HepG2 (cell line): Measurements from ENCODE around the gene ECPAS. TPM values are rescaled to one million over a fixed set of nuclear protein-coding genes. Genes with fewer than 3 reads are reported as not detected.

Experiments used
- ATAC-seq: fragments of 200-7000 bp; cut with Tn5 transposase; 3 replicates; pipeline ENCODE4 v1.9.1; 2020; ENCODE audit warnings: mild to moderate bottlenecking, moderate library complexity
- BruUV-seq: library from RNA; stranded (reverse); fragments of 400-500 nt; replicated peaks from 2 replicates; lab custom pipeline; 2021; lab: Mats Ljungman, UMichigan
- CTCF ChIA-PET: fragments of 300-600 bp; formaldehyde crosslinking; extraction: SDS; loops from one replicate; lab custom pipeline; 2021; ENCODE audit warnings: low total read pairs, inconsistent platforms, low intra/inter-chr PET ratio; lab: Yijun Ruan, JAX
- POLR2A ChIA-PET: fragments of 350-600 bp; sonication (Branson Sonifier 250); formaldehyde crosslinking; loops from one replicate; lab custom pipeline; 2020; ENCODE audit warnings: antibody characterized with exemption, inconsistent platforms; lab: Yijun Ruan, JAX
- DNase-seq: peaks from one replicate; pipeline ENCODE4 v3.0.0-alpha.2; 2015; ENCODE audit warnings: low spot score
- FAIRE-seq: peaks from 3 replicates; lab custom pipeline; 2011; peaks lifted over from hg19 to GRCh38; lab: Jason Lieb, UNC
- H2AFZ ChIP-seq: one replicate; pipeline ENCODE4 v1.6.1; 2011; ENCODE audit warnings: low read length, inconsistent platforms
- H3K27ac ChIP-seq: fragments of 300-600 bp; 3 replicates; pipeline ENCODE4 v1.8.0; 2011; ENCODE audit warnings: mixed run types, mild to moderate bottlenecking, mixed read lengths, low read length, inconsistent platforms; ENCODE audit not compliant: insufficient read depth; ENCODE audit errors: extremely low read length
- H3K27me3 ChIP-seq, 2 experiments: fragments of 200-600 bp in 1 of 2; 2 replicates in 1 of 2; 3 replicates in 1 of 2; pipeline versions ENCODE4 v1.6.0 to v1.8.0; 2011; ENCODE audit warnings: low read length in 2 of 2, mild to moderate bottlenecking in 2 of 2, moderate library complexity in 2 of 2, inconsistent platforms in 1 of 2; ENCODE audit not compliant: insufficient read depth in 2 of 2, control insufficient read depth in 1 of 2
- H3K36me3 ChIP-seq, 2 experiments: fragments of 200-600 bp in 1 of 2; replicated peaks in 1 of 2; 2 replicates in 1 of 2; 3 replicates in 1 of 2; pipeline versions ENCODE4 v1.5.1 to v1.8.0; 2011; ENCODE audit warnings: low read length in 2 of 2, inconsistent platforms in 1 of 2; ENCODE audit not compliant: insufficient read depth in 2 of 2, control insufficient read depth in 1 of 2
- H3K4me1 ChIP-seq: 2 replicates; pipeline ENCODE4 v1.5.1; 2012; ENCODE audit warnings: low read length, inconsistent platforms; ENCODE audit not compliant: insufficient read depth
- H3K4me2 ChIP-seq: 2 replicates; pipeline ENCODE4 v1.6.0; 2011; ENCODE audit warnings: low read depth, low read length, inconsistent platforms
- H3K4me3 ChIP-seq, 3 experiments: fragments of 200-600 bp in 1 of 3; sonication (generic), shearing (Covaris generic) in 1 of 3; replicated peaks in 1 of 3; 2 replicates each; pipeline ENCODE4 v1.5.1; 2011 to 2016; ENCODE audit warnings: low read length in 3 of 3, inconsistent platforms in 2 of 3, low read depth in 2 of 3, mild to moderate bottlenecking in 2 of 3, control low read depth in 1 of 3, mixed read lengths in 1 of 3; ENCODE audit not compliant: insufficient read depth in 1 of 3
- H3K79me2 ChIP-seq: one replicate; pipeline ENCODE4 v1.6.1; 2011; ENCODE audit warnings: low read length, inconsistent platforms; ENCODE audit not compliant: insufficient read depth
- H3K9ac ChIP-seq: 2 replicates; pipeline ENCODE4 v1.6.0; 2011; ENCODE audit warnings: mild to moderate bottlenecking, low read depth, low read length, inconsistent platforms; ENCODE audit not compliant: insufficient read depth
- H3K9me3 ChIP-seq: 2 replicates; pipeline ENCODE4 v1.5.1; 2012; ENCODE audit warnings: mild to moderate bottlenecking, low read length
- H4K20me1 ChIP-seq: 2 replicates; pipeline ENCODE4 v1.6.0; 2011; ENCODE audit warnings: inconsistent platforms, mild to moderate bottlenecking, low read length, moderate library complexity; ENCODE audit not compliant: insufficient read depth
- ARHGAP35 ChIP-seq: sonication (generic); formaldehyde crosslinking; IDR thresholded peaks from 2 replicates; pipeline ENCODE4 v1.9.0; 2022; ENCODE audit warnings: mild to moderate bottlenecking, inconsistent platforms, moderate library complexity, missing genetic modification reagents, borderline replicate concordance
- BORCS8-MEF2B ChIP-seq: sonication (generic); formaldehyde crosslinking; IDR thresholded peaks from 2 replicates; pipeline ENCODE4 v1.8.0; 2022; ENCODE audit warnings: mild to moderate bottlenecking, missing genetic modification reagents
- IKZF4 ChIP-seq: sonication (generic); formaldehyde crosslinking; IDR thresholded peaks from 2 replicates; pipeline ENCODE4 v1.5.1; 2020; ENCODE audit warnings: borderline replicate concordance, mild to moderate bottlenecking, low read depth, missing genetic modification reagents; ENCODE audit errors: not compliant biosample characterization
- NFYB ChIP-seq: sonication (generic); formaldehyde crosslinking; IDR thresholded peaks from 2 replicates; pipeline ENCODE4 v1.4.0; 2020; ENCODE audit warnings: missing genetic modification reagents
- PRMT3 ChIP-seq: sonication (generic); formaldehyde crosslinking; IDR thresholded peaks from 2 replicates; pipeline ENCODE4 v1.8.1; 2022; ENCODE audit warnings: low read depth, mild to moderate bottlenecking, moderate library complexity, missing genetic modification reagents, borderline replicate concordance
- ZNF10 ChIP-seq: sonication (generic); formaldehyde crosslinking; IDR thresholded peaks from 2 replicates; pipeline ENCODE4 v1.4.0; 2020; ENCODE audit warnings: mild to moderate bottlenecking, low read depth, missing genetic modification reagents, borderline replicate concordance
- ZNF7 ChIP-seq: IDR thresholded peaks from 2 replicates; pipeline ENCODE4 v1.6.1; 2016; ENCODE audit warnings: missing biosample characterization, missing genetic modification reagents
- ZSCAN25 ChIP-seq: sonication (generic); formaldehyde crosslinking; IDR thresholded peaks from 2 replicates; pipeline ENCODE4 v1.8.0; 2022; ENCODE audit warnings: mild to moderate bottlenecking, missing genetic modification reagents
- ZSCAN31 ChIP-seq: sonication (generic); formaldehyde crosslinking; IDR thresholded peaks from 2 replicates; pipeline ENCODE4 v1.5.0; 2020; ENCODE audit warnings: low read depth, mild to moderate bottlenecking, missing genetic modification reagents
- WGBS: methylation state at CpG from one replicate; pipeline ENCODE4 v1.1.6; 2017; ENCODE audit warnings: low lambda C conversion rate; 5-methylcytosine and 5-hydroxymethylcytosine counted together
- in situ Hi-C: cut with HindIII; loops from 2 replicates; pipeline ENCODE4 v1.10.0; 2017; ENCODE audit warnings: low pct_unique_long_range_greater_than_20kb; ENCODE audit not compliant: extremely low pct_ligation_motif_present
- intact Hi-C: fragments of 100-400 bp; cut with micrococcal nuclease; formaldehyde crosslinking; loops from one replicate; pipeline ENCODE4 v1.10.0; 2022; ENCODE audit not compliant: unreplicated experiment
- polyA plus RNA-seq, 8 experiments: library from polyadenylated mRNA; depleted of rRNA in 3 of 8; stranded (reverse) in 7 of 8; unstranded in 1 of 8; fragments of >200 nt; fragmentation: Illumina TruSeq in 4 of 8; extraction: Trizol in 4 of 8; gene quantifications; 2 replicates each; pipeline versions ENCODE4 v1.2.1 to v1.2.3, GENCODE V29; 2011 to 2016; ENCODE audit warnings: low read depth in 4 of 8, missing spikeins in 1 of 8, mixed read lengths in 1 of 8; ENCODE audit not compliant: insufficient read depth in 1 of 8
- total RNA-seq, 5 experiments: library from RNA; depleted of rRNA; stranded (reverse); fragments of >200 nt; fragmentation: Illumina TruSeq; extraction: Trizol; gene quantifications; 2 replicates each; pipeline ENCODE4 v1.2.3, GENCODE V29; 2016; ENCODE audit warnings: low read depth in 1 of 5
- TF ChIP-seq, protein P1 (sequence below): sonication (generic); formaldehyde crosslinking; IDR thresholded peaks from 2 replicates; pipeline ENCODE4 v1.5.0; 2020; ENCODE audit warnings: missing genetic modification reagents
- TF ChIP-seq, protein P2 (sequence below): sonication (generic); formaldehyde crosslinking; IDR thresholded peaks from 2 replicates; pipeline ENCODE4 v1.9.0; 2021; ENCODE audit warnings: missing genetic modification reagents, borderline replicate concordance

ECPAS gene
- total and polyA plus RNA-seq, 2 of the 13 experiments (the other 11 are each of a cell fraction or from before 2014, with no cell fraction given) = 35.3 to 58.0 TPM

DNA sequence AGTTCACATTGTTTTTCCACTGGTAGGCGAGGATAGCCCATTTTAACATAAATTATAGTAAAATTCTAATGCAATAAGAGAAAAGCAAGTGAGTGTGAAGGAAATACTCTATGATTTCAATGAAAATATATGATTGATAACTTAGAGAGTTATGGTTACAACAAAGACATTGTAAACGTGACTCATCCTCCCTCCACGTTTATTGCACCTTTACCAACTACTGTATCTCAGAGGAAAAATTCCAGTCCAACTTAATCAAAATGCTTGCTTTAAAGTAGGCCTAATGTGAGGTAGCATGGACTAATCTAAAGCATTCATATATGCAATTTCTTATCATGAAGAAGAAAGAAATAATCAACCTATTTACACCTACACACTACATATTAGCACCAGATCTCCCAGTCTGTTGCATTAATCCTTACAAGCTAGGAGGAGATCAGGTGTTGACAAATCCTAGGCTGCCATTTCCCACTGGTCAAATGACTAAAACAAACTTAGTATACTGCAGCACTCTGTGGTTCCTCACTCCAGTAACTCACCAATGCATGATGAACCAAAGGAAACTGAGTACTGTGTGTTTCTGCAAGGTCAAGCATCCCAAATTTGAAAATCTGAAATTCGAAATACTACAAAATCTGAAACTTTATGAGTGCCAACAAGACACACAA is 41.7 kb downstream of the ECPAS start (continued):
- TF ChIP-seq NFYB (CRISPR knock-in tag) = no peak

DNA sequence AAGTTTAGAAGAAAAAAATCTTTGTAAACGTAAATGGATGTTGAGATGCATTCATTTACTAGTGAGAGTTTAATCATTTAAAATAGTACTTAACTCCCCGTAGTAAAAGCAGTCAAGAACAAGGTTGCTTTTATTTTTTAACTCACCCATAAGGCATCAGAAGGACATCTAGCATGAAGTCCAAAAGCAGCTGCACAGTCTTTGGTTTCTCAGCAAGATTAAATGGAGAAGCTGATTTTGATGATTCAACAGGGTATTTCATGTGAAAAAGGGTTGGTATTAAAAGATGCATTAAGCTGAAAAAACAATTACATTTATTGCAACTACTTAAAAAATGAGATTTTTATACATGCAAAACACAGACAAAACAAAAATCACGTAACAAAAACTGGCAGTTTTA is 44.0 kb downstream of the ECPAS start:
- Histone ChIP-seq H4K20me1 (no peaks in the 10 kb centered on the region), H3K27me3 (no peaks in the 10 kb centered on the region), H3K9ac (no peak overlapping the region), H3K4me2 (no peak overlapping the region), H3K27ac (no peak overlapping the region), H2AFZ (no peak overlapping the region), H3K36me3 (peaks cover 7 to 55% of the 10 kb centered on the region in 2 experiments), H3K9me3 (no peaks in the 10 kb centered on the region), H3K4me3 (no peak overlapping the region), H3K79me2 (no peaks in the 10 kb centered on the region), H3K4me1 (peaks cover 5% of the 10 kb centered on the region; the same call in 1 of the 2 replicates)
- no TSS peak for BruUV-seq
- in situ Hi-C loops (no loop called here), intact Hi-C loops (no loop called here)
- CTCF ChIA-PET = no interaction called here
- DNase-seq (no peak), FAIRE-seq (no peak), ATAC-seq (no peak)
- 97% methylated on average over 3 of the region's 3 CpGs for WGBS
- no peak for TF ChIP-seq ARHGAP35 (CRISPR knock-in tag)
- no peak for TF ChIP-seq IKZF4
- TF ChIP-seq, protein P1, sequence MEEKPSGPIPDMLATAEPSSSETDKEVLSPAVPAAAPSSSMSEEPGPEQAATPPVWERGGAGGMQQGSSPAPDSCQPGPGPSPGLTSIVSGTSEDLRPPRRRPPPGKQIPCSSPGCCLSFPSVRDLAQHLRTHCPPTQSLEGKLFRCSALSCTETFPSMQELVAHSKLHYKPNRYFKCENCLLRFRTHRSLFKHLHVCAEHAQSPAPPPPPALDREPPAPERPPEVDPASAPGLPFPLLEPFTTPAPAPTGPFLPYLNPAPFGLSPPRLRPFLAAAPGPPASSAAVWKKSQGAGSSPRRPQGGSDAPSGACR (CRISPR knock-in tag) = no peak
- TF ChIP-seq ZNF7 = no peak
- TF ChIP-seq PRMT3 (CRISPR knock-in tag) = no peak
- no peak for TF ChIP-seq BORCS8-MEF2B (CRISPR knock-in tag)
- no peak for TF ChIP-seq ZSCAN31 (CRISPR knock-in tag)
- TF ChIP-seq, protein P2, sequence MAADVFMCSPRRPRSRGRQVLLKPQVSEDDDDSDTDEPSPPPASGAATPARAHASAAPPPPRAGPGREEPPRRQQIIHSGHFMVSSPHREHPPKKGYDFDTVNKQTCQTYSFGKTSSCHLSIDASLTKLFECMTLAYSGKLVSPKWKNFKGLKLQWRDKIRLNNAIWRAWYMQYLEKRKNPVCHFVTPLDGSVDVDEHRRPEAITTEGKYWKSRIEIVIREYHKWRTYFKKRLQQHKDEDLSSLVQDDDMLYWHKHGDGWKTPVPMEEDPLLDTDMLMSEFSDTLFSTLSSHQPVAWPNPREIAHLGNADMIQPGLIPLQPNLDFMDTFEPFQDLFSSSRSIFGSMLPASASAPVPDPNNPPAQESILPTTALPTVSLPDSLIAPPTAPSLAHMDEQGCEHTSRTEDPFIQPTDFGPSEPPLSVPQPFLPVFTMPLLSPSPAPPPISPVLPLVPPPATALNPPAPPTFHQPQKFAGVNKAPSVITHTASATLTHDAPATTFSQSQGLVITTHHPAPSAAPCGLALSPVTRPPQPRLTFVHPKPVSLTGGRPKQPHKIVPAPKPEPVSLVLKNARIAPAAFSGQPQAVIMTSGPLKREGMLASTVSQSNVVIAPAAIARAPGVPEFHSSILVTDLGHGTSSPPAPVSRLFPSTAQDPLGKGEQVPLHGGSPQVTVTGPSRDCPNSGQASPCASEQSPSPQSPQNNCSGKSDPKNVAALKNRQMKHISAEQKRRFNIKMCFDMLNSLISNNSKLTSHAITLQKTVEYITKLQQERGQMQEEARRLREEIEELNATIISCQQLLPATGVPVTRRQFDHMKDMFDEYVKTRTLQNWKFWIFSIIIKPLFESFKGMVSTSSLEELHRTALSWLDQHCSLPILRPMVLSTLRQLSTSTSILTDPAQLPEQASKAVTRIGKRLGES (CRISPR knock-in tag) = no peak
- no peak for TF ChIP-seq ZNF10
- no peak for TF ChIP-seq ZSCAN25
- POLR2A ChIA-PET = no interaction called here
